Gastroesophageal sphincter (tissue), 4 donors: Measurements from ENCODE around the gene PFKFB2. TPM values are rescaled to one million over a fixed set of nuclear protein-coding genes. Genes with fewer than 3 reads are reported as not detected.

ENCODE experiments used
- ATAC-seq: fragments of 150-250 bp; one replicate; pipeline ENCODE4 v1.9.1; 2016; ENCODE audit warnings: mild to moderate bottlenecking, moderate library complexity
- H3K27ac ChIP-seq, 4 donors: fragments of 200-600 bp; sonication (generic) in 3 of 4; 1 replicate in 3 of 4; 2 replicates in 1 of 4; pipeline ENCODE4 v1.5.1; 2016 to 2019
- H3K27me3 ChIP-seq: fragments of 200-600 bp; sonication (generic); one replicate; pipeline ENCODE4 v1.5.1; 2019
- H3K36me3 ChIP-seq, 2 donors: fragments of 200-600 bp; sonication (generic); one replicate each; pipeline ENCODE4 v1.5.1; 2019; ENCODE audit warnings: control low read depth in 1 of 2
- H3K4me1 ChIP-seq, 3 donors: fragments of 200-600 bp; sonication (generic); 1 replicate in 2 of 3; 2 replicates in 1 of 3; pipeline ENCODE4 v1.5.1; 2016 to 2019; ENCODE audit warnings: control low read depth in 2 of 3
- H3K4me3 ChIP-seq, 2 donors: fragments of 200-600 bp; sonication (generic); one replicate each; pipeline ENCODE4 v1.5.1; 2019; ENCODE audit warnings: mild to moderate bottlenecking in 1 of 2, moderate library complexity in 1 of 2
- H3K9me3 ChIP-seq, 3 donors: fragments of 200-600 bp; sonication (generic); one replicate each; pipeline ENCODE4 v1.5.1; 2017 to 2019; ENCODE audit warnings: control low read depth in 2 of 3
- CTCF ChIP-seq, 4 experiments: fragments of 200-600 bp in 2 of 4; fragments of 450-650 bp in 2 of 4; sonication (generic) in 1 of 4; IDR thresholded peaks; one replicate each; pipeline ENCODE4 v1.5.1; 2017 to 2019; ENCODE audit warnings: antibody characterized with exemption in 4 of 4, mild to moderate bottlenecking in 2 of 4, moderate library complexity in 2 of 4
- EP300 ChIP-seq: sonication (generic); formaldehyde crosslinking; IDR thresholded peaks from one replicate; pipeline ENCODE4 v1.6.1; 2017; ENCODE audit warnings: antibody characterized with exemption, mild to moderate bottlenecking
- POLR2A ChIP-seq, 2 donors: fragments of 450-650 bp; IDR thresholded peaks; one replicate each; pipeline ENCODE4 v1.6.1; 2017; ENCODE audit warnings: antibody characterized with exemption in 2 of 2, mild to moderate bottlenecking in 2 of 2, moderate library complexity in 1 of 2
- POLR2AphosphoS5 ChIP-seq: sonication (generic); formaldehyde crosslinking; IDR thresholded peaks from one replicate; pipeline ENCODE4 v1.6.1; 2017; ENCODE audit warnings: antibody characterized with exemption
- WGBS, 2 donors: methylation state at CpG; one replicate each; pipeline ENCODE4 v1.1.5; 2018; ENCODE audit warnings: low coverage in 1 of 2; 5-methylcytosine and 5-hydroxymethylcytosine counted together
- total RNA-seq, 4 donors: library from RNA; depleted of rRNA; stranded (reverse); fragments of >200 nt; gene quantifications; one replicate each; pipeline ENCODE4 v1.1.0, GENCODE V29; 2016

Gene PFKFB2
- total RNA-seq, 4 donors from 2014 or later, result 3.4 to 6.7 (median 5.3) TPM

GRCh38 chr1:207069061-207069460 is 16.0 kb downstream of the PFKFB2 start:
- peaks cover 0 to 98% of the 10 kb centered on the region in 2 donors for H3K36me3 ChIP-seq
- no peak for TF ChIP-seq POLR2AphosphoS5
- no peak for TF ChIP-seq CTCF (IDR thresholded peaks at IDR 0.05)
- TF ChIP-seq EP300, result no peak
- TF ChIP-seq POLR2A (IDR thresholded peaks at IDR 0.05), result no peak
- WGBS, 2 donors, result 90% methylated on average over 2 of the region's 3 CpGs; no CpG with 5 or more reads in 1 of the 2 donors

GRCh38 chr1:207069858-207070506 is 16.9 kb downstream of the PFKFB2 start:
- TF ChIP-seq POLR2A (IDR thresholded peaks at IDR 0.05), result no peak
- no peak for TF ChIP-seq POLR2AphosphoS5
- TF ChIP-seq EP300, result no peak
- no peak for TF ChIP-seq CTCF (IDR thresholded peaks at IDR 0.05)
- H3K9me3 ChIP-seq, result no peaks in the 10 kb centered on the region
- H3K36me3 ChIP-seq, result peaks cover 0 to 98% of the 10 kb centered on the region in 2 donors
- no peaks in the 10 kb centered on the region for H3K27me3 ChIP-seq
- no peak overlapping the region for H3K4me3 ChIP-seq
- H3K27ac ChIP-seq, result no peak overlapping the region
- no peaks in the 10 kb centered on the region for H3K4me1 ChIP-seq
- ATAC-seq, result no peak
- WGBS, 2 donors, result no CpG with 5 or more reads among the region's 5 CpGs

More at GRCh38 chr1:207069061-207069460, 16.0 kb downstream of the PFKFB2 start:
- H3K9me3 ChIP-seq, result no peaks in the 10 kb centered on the region
- H3K27me3 ChIP-seq, result no peaks in the 10 kb centered on the region
- H3K27ac ChIP-seq, result no peak overlapping the region
- no peak overlapping the region for H3K4me3 ChIP-seq
- no peaks in the 10 kb centered on the region for H3K4me1 ChIP-seq
- ATAC-seq, result no peak

- ATAC-seq, result no peak
- peaks cover 0 to 92% of the 10 kb centered on the region in 2 donors for H3K36me3 ChIP-seq
- no peak for TF ChIP-seq CTCF (IDR thresholded peaks at IDR 0.05)
- TF ChIP-seq POLR2A (IDR thresholded peaks at IDR 0.05), result no peak
- TF ChIP-seq POLR2AphosphoS5, result no peak
- 88 to 95% methylated on average over 2 to 3 of the region's 4 CpGs for WGBS, 2 donors
- no peak overlapping the region for H3K27ac ChIP-seq
- H3K4me3 ChIP-seq, result no peak overlapping the region
- H3K27me3 ChIP-seq, result no peaks in the 10 kb centered on the region
- H3K9me3 ChIP-seq, result no peaks in the 10 kb centered on the region
- H3K4me1 ChIP-seq, result no peaks in the 10 kb centered on the region
Measured at GRCh38 chr1:207070811-207071210, 17.7 kb downstream of the PFKFB2 start.

- H3K36me3 ChIP-seq, result peaks cover 0 to 88% of the 10 kb centered on the region in 2 donors
Measured at GRCh38 chr1:207071426-207071825, 18.4 kb downstream of the PFKFB2 start.

More at GRCh38 chr1:207071426-207071825, 18.4 kb downstream of the PFKFB2 start:
- 88 to 94% methylated on average over 6 of the region's 6 CpGs for WGBS, 2 donors
- ATAC-seq, result no peak
- TF ChIP-seq POLR2AphosphoS5 (no peak), POLR2A (IDR thresholded peaks at IDR 0.05) (no peak), CTCF (IDR thresholded peaks at IDR 0.05) (no peak), EP300 (no peak)
- no peaks in the 10 kb centered on the region for H3K27me3 ChIP-seq
- no peaks in the 10 kb centered on the region for H3K9me3 ChIP-seq
- no peak overlapping the region for H3K27ac ChIP-seq
- H3K4me3 ChIP-seq, result no peak overlapping the region
- no peaks in the 10 kb centered on the region for H3K4me1 ChIP-seq
